ENCODE data around the gene APMAP. TPM values are rescaled to one million over a fixed set of nuclear protein-coding genes. Genes with fewer than 3 reads are reported as not detected.
A peak's percentile ranks its signal among the peaks of the same experiment; 100 is the strongest.

Gene APMAP
- total RNA-seq, 3 donors from 2014 or later (not counting 1 experiment from before 2014, with no cell fraction given) = 205 to 212 (median 207) TPM

DNA sequence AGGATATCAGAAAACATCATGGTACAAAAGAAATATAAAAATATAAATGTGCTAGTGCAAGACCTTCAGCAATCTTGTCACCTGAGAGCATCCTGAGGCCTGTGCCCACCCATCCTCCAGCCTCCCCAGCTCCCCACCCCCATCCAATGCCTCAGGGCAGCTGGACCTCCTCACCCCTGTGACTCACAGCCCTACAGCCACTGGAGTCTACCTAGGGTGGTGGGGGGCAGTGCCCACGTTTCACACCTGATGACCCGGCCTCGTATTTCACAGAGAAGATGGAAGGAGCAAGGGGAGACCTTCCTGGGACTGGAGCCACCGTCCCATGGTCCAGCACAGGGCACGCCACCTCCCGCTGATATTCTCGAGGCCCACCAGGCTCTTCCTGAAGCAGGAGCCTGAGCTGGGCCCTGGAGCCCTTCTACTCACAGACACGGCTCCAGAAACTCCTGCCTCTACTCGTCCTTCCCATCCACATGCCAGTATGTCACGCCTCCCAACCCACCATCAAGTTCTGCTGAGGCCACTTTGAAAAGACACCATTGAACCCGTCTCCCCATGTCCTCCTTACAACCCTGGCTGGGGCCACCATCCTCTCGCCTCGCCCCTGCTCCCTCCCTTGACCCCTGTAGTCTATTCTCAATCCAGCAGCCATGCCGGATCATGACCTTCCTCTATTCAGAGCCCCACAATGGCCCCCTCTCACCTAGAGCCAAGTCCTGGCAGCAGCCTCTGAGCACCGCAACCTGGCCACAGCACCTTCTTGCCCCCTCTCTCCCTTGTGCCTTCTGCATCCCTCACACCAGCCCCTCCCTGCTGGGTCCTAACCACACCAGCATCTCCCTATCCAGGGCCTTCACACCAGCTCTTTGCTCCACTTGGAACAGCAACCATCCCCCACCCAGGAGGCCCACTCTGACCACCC is 13.3 kb downstream of the APMAP start:
- Mint-ChIP-seq H3K36me3 (peaks cover 47% of the 10 kb centered on the region), H3K9me3 (no peaks in the 10 kb centered on the region), H3K27me3 (ENCODE audit: low read depth in 2 of 2) (no peaks in the 10 kb centered on the region), H3K4me1 (peaks cover 98 to 100% of the 10 kb centered on the region in 2 donors), H3K27ac (peak overlapping the region; percentile 89 to 94), H3K4me3 (peak overlapping the region; percentile 76)
- ATAC-seq = no peak
- 93% methylated on average over 15 of the region's 15 CpGs for WGBS (ENCODE audit: insufficient coverage)
- H3K27me3 ChIP-seq (ENCODE audit: control insufficient read depth, insufficient read depth, low read length) = no peaks in the 10 kb centered on the region
- peaks cover 57% of the 10 kb centered on the region for H3K36me3 ChIP-seq (ENCODE audit: control insufficient read depth, insufficient read depth, low read length)
- TF ChIP-seq, protein P1, sequence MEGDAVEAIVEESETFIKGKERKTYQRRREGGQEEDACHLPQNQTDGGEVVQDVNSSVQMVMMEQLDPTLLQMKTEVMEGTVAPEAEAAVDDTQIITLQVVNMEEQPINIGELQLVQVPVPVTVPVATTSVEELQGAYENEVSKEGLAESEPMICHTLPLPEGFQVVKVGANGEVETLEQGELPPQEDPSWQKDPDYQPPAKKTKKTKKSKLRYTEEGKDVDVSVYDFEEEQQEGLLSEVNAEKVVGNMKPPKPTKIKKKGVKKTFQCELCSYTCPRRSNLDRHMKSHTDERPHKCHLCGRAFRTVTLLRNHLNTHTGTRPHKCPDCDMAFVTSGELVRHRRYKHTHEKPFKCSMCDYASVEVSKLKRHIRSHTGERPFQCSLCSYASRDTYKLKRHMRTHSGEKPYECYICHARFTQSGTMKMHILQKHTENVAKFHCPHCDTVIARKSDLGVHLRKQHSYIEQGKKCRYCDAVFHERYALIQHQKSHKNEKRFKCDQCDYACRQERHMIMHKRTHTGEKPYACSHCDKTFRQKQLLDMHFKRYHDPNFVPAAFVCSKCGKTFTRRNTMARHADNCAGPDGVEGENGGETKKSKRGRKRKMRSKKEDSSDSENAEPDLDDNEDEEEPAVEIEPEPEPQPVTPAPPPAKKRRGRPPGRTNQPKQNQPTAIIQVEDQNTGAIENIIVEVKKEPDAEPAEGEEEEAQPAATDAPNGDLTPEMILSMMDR (IDR thresholded peaks at IDR 0.05) = no peak
- intact Hi-C loops (cut with micrococcal nuclease) = no loop called here
- H3K9me3 ChIP-seq (ENCODE audit: control insufficient read depth, insufficient read depth, low read length) = peaks cover 3% of the 10 kb centered on the region
- peaks cover 49% of the 10 kb centered on the region for H3K4me1 ChIP-seq (ENCODE audit: control insufficient read depth, insufficient read depth, low read length)
- no peak overlapping the region for H3K4me3 ChIP-seq (ENCODE audit: low read length)
- no peak for DNase-seq
- H3K27ac ChIP-seq (ENCODE audit: low read length) = peak overlapping the region; percentile 49

- Mint-ChIP-seq H3K4me3 (peak overlapping the region; percentile 28), H3K27ac (peak overlapping the region; percentile 89 to 94), H3K27me3 (ENCODE audit: low read depth in 2 of 2) (no peaks in the 10 kb centered on the region), H3K4me1 (peaks cover 98 to 100% of the 10 kb centered on the region in 2 donors), H3K36me3 (peaks cover 51% of the 10 kb centered on the region), H3K9me3 (no peaks in the 10 kb centered on the region)
- ATAC-seq = no peak
- intact Hi-C loops (cut with micrococcal nuclease) = no loop called here
- Histone ChIP-seq H3K4me3 (ENCODE audit: low read length) (no peak overlapping the region), H3K9me3 (ENCODE audit: control insufficient read depth, insufficient read depth, low read length) (peaks cover 3% of the 10 kb centered on the region), H3K27ac (ENCODE audit: low read length) (no peak overlapping the region), H3K4me1 (ENCODE audit: control insufficient read depth, insufficient read depth, low read length) (peaks cover 45% of the 10 kb centered on the region), H3K27me3 (ENCODE audit: control insufficient read depth, insufficient read depth, low read length) (no peaks in the 10 kb centered on the region), H3K36me3 (ENCODE audit: control insufficient read depth, insufficient read depth, low read length) (peaks cover 60% of the 10 kb centered on the region)
- WGBS (ENCODE audit: insufficient coverage) = 85% methylated on average over 8 of the region's 8 CpGs
- DNase-seq = no peak
- TF ChIP-seq, protein P1 (IDR thresholded peaks at IDR 0.05) = no peak
These were observed 14.0 kb downstream of the APMAP start for GRCh38 chr20:24978513-24978912.

- Histone ChIP-seq H3K27me3 (ENCODE audit: control insufficient read depth, insufficient read depth, low read length) (no peaks in the 10 kb centered on the region), H3K9me3 (ENCODE audit: control insufficient read depth, insufficient read depth, low read length) (peaks cover 3% of the 10 kb centered on the region), H3K4me3 (ENCODE audit: low read length) (no peak overlapping the region), H3K27ac (ENCODE audit: low read length) (no peak overlapping the region), H3K36me3 (ENCODE audit: control insufficient read depth, insufficient read depth, low read length) (peaks cover 60% of the 10 kb centered on the region), H3K4me1 (ENCODE audit: control insufficient read depth, insufficient read depth, low read length) (peaks cover 44% of the 10 kb centered on the region)
- WGBS (ENCODE audit: insufficient coverage) = 90% methylated on average over 3 of the region's 3 CpGs
- Mint-ChIP-seq H3K27ac (peak overlapping the region; percentile 89 to 94), H3K4me1 (peaks cover 98 to 99% of the 10 kb centered on the region in 2 donors), H3K36me3 (peaks cover 50% of the 10 kb centered on the region), H3K27me3 (ENCODE audit: low read depth in 2 of 2) (no peaks in the 10 kb centered on the region), H3K9me3 (no peaks in the 10 kb centered on the region), H3K4me3 (peak overlapping the region; percentile 75)
- DNase-seq (no peak), ATAC-seq (no peak)
- intact Hi-C loops (cut with micrococcal nuclease) = no loop called here
- TF ChIP-seq, protein P1 (IDR thresholded peaks at IDR 0.05) = no peak
These were observed 14.8 kb downstream of the APMAP start for GRCh38 chr20:24977797-24978196.

All from natural killer cell (primary cell).